BE2C (cell line): ENCODE results near the gene SIGLEC8.

Source experiments
- DNase-seq: peaks from one replicate; pipeline ENCODE4 v3.0.0-alpha.2; 2020
- H3K27me3 ChIP-seq: fragments of 250-450 bp; sonication (Bioruptor Pico); 2 replicates; pipeline ENCODE4 v1.5.1; 2020; ENCODE audit warnings: mild to moderate bottlenecking
- H3K36me3 ChIP-seq: fragments of 250-450 bp; sonication (Bioruptor Pico); 2 replicates; pipeline ENCODE4 v1.5.1; 2020; ENCODE audit warnings: mild to moderate bottlenecking
- H3K4me1 ChIP-seq: fragments of 250-450 bp; sonication (Bioruptor Pico); 2 replicates; pipeline ENCODE4 v1.5.1; 2020
- H3K4me3 ChIP-seq: 2 replicates; pipeline ENCODE4 v1.5.1; 2011; ENCODE audit warnings: low read depth, low read length
- H3K9me3 ChIP-seq: fragments of 250-450 bp; sonication (Bioruptor Pico); 2 replicates; pipeline ENCODE4 v1.5.1; 2020
- TF ChIP-seq, protein P1 (sequence below): IDR thresholded peaks from 2 replicates; pipeline ENCODE4 v1.5.1; 2012; ENCODE audit warnings: mild to moderate bottlenecking, low read depth, low read length

Gene SIGLEC8

GRCh38 chr19:51478381-51479234 is 20.4 kb upstream of the SIGLEC8 start, which contains the start of gene CEACAM18:
TSS of gene CEACAM18 (plus strand) at chr19:51478539.
- Histone ChIP-seq H3K36me3 (no peaks in the 10 kb centered on the region), H3K27me3 (no peaks in the 10 kb centered on the region), H3K9me3 (no peaks in the 10 kb centered on the region), H3K4me3 (no peak within 1 kb of the TSS), H3K4me1 (no peaks in the 10 kb centered on the region)
- TF ChIP-seq, protein P1, sequence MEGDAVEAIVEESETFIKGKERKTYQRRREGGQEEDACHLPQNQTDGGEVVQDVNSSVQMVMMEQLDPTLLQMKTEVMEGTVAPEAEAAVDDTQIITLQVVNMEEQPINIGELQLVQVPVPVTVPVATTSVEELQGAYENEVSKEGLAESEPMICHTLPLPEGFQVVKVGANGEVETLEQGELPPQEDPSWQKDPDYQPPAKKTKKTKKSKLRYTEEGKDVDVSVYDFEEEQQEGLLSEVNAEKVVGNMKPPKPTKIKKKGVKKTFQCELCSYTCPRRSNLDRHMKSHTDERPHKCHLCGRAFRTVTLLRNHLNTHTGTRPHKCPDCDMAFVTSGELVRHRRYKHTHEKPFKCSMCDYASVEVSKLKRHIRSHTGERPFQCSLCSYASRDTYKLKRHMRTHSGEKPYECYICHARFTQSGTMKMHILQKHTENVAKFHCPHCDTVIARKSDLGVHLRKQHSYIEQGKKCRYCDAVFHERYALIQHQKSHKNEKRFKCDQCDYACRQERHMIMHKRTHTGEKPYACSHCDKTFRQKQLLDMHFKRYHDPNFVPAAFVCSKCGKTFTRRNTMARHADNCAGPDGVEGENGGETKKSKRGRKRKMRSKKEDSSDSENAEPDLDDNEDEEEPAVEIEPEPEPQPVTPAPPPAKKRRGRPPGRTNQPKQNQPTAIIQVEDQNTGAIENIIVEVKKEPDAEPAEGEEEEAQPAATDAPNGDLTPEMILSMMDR: no peak
- DNase-seq: no peak

- no peak for DNase-seq
- Histone ChIP-seq H3K4me3 (no peak overlapping the region), H3K4me1 (no peaks in the 10 kb centered on the region), H3K36me3 (no peaks in the 10 kb centered on the region), H3K27me3 (no peaks in the 10 kb centered on the region), H3K9me3 (no peaks in the 10 kb centered on the region)
- TF ChIP-seq, protein P1: no peak
Observed at GRCh38 chr19:51477344-51477743, 19.1 kb upstream of the SIGLEC8 start.

- Histone ChIP-seq H3K27me3 (no peaks in the 10 kb centered on the region), H3K4me3 (no peak overlapping the region), H3K9me3 (no peaks in the 10 kb centered on the region), H3K36me3 (no peaks in the 10 kb centered on the region), H3K4me1 (no peaks in the 10 kb centered on the region)
- no peak for DNase-seq
- TF ChIP-seq, protein P1: no peak
Observed at GRCh38 chr19:51476164-51476563, 17.9 kb upstream of the SIGLEC8 start.

- no peaks in the 10 kb centered on the region; the same call in 1 of the 2 replicates for H3K27me3 ChIP-seq
- peak; percentile 85 for DNase-seq
Observed at GRCh38 chr19:51473009-51473707, 14.9 kb upstream of the SIGLEC8 start.

DNA sequence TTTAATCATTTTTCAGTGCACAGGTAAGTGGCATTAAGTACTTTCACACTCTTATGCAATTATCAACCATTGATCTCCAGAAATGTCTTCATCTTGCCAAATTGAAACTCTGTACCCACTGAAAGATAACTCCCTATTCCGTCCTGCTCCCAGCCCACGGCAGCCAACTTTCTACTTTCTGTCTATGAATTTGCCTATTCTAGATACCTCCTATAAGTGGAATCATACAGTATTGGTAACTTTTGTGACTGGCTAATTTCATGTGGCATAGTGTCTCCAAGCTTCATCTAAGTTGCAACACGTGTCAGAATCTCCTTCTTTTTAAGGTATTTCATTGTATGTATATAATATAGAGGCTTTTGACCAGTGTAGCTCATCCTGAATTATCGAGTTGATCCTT is 14.4 kb upstream of the SIGLEC8 start:
- no peaks in the 10 kb centered on the region; the same call in 1 of the 2 replicates for H3K27me3 ChIP-seq
- no peaks in the 10 kb centered on the region for H3K4me1 ChIP-seq
- no peaks in the 10 kb centered on the region for H3K36me3 ChIP-seq
- no peak for DNase-seq
- H3K4me3 ChIP-seq: no peak overlapping the region
- TF ChIP-seq, protein P1: no peak
- no peaks in the 10 kb centered on the region for H3K9me3 ChIP-seq

More at GRCh38 chr19:51473009-51473707, 14.9 kb upstream of the SIGLEC8 start:
- Histone ChIP-seq H3K9me3 (no peaks in the 10 kb centered on the region), H3K36me3 (no peaks in the 10 kb centered on the region), H3K4me1 (no peaks in the 10 kb centered on the region), H3K4me3 (no peak overlapping the region)
- TF ChIP-seq, protein P1: peak; percentile 81
